HG03342 (cell line): Measurements from ENCODE around the gene PML.
A peak's percentile ranks its signal among the peaks of the same experiment; 100 is the strongest.
"Not testable (repeated sequence)": the region's sequence is repeated elsewhere in the genome, so short reads cannot be mapped to it uniquely, and the experiment has no call there.

Experiments
- ATAC-seq: cut with Tn5 transposase; IDR thresholded peaks from one replicate; pipeline ENCODE4 v1.9.1; 2021; ENCODE audit warnings: mild to moderate bottlenecking, moderate library complexity; ENCODE audit not compliant: unreplicated experiment

PML gene

DNA sequence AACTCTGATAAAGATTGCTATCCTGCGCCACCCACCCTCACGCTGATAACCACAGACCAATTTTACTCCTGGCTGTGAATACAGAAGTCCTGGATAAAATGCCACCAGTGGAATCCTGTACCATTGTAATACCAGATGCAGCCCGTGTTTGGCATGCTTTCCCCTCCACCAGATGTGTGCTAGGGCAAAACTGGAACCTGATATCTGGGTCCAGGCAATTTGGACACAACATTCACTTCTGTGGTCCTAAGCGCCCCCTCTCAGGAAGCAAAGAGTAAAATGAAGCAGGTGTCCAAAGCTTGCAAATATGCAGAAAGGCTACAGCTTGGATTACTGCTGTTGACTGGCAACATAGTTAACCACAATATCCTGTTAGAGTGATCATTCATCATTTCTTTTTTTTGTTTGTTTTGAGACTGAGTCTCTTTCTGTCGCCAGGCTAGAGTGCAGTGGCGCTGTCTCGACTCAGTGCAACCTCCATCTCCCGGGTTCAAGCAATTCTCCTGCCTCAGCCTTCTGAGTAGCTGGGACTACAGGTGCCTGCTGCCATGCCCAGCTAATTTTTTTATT, 35.4 kb upstream of the PML start:
- no peak for ATAC-seq

DNA sequence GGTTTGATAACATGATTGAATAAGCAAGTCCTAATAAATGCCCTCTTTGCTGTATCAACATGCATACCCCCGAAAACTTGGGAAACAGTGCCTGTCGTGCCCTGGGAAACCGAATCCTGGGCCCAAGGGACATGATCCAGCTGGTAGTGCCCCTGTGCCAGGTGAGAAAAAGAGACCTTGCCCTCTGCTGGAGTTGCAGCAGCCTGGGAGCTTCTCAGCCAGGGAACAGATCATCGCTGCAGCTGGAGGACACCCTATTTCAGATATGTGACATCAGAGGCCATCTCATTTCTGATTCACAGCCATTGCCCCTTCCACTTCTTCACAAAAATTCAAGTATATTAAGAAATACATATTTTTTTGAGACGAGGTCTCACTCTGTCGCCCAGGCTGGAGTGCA, 34.7 kb upstream of the PML start:
- ATAC-seq, result no peak

GRCh38 chr15:73960472-73961070, 33.9 kb upstream of the PML start:
- not testable (repeated sequence) for ATAC-seq

DNA sequence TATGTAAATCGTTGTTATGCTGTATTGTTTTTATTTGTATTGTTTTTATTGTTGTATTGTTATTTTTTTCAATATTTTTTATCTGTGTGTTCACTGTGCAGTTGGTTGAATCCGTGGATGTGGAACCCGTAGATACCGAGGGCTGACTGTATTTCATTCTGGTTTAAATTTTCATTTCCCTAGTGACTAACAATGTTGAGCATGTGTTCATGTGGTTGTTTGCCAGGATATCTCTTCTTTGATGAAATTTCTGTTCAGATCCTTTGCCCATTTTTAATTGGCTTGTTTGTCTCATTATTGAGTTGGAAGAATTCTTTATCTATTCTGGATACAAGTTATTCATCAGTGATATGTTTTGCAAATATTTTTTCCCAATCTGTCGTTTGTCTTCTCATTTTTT, 32.1 kb upstream of the PML start:
- no peak for ATAC-seq

DNA sequence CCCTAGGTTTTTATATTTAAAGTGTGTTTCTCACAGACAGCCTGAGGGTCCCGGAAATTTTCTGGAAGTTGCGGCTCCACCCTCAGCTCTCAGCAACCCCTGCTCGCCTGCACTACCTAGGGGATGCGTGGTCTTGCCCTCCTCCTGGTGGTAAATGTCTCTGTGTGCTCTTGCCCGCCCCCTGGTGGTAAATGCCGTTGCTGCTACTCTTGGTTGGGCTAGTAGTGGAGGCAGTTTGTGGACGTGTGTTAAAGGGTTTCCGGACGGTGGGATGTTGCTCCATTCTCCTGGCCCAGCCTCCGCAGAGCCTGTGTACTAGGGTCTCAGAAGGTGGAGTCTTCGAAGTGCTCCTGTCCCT, 29.8 kb upstream of the PML start:
- peak; percentile 71 for ATAC-seq

DNA sequence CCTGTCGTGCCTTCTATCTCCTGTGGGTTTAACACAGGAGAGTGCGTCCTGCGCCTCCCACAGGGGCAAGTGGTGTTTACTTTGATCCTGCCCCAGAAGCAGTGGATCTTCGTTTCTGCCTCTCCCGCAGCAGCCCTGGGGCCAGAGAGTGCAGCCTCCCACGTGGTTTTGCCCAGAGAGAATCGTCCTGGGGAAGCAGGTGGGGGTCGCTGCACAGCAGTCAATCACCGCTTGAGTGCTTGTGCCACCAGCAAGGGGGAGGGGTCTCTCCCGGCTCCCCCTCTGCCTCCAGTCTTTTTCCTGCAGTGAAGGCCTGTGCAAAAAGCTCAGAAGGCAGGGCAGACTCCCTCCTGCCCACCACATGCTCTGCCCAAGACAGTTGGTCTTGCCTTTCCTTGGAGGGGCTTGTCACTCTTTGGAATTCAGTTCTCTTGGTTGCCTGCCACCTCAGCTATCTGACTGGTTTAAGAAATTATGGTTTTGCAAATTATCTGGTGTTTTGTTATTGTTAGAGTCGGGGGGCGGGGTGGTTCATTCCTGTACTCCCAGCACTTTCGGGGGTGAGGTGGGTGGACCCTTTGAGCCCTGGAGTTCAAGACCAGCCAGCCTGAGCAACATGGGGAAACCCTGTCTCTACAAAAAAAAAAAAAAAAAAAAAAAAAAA, 29.3 kb upstream of the PML start:
- peak; percentile 20 for ATAC-seq

DNA sequence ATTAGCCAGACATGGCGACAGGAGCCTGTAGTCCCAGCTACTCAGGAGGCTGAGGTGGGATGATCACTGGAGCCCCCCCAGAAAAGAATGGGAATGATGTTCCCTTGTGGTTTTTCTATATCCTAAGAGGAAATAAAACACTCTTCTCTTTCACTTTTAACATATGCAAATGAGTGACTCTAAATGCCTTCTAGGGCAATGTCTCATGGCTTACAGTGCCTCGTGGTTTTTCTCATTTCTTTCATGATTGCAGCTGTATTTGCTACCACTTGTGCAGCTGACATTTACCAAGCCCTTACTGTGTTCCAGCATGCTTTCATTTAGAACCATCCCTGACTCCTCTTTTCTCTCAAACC, 28.8 kb upstream of the PML start:
- ATAC-seq, result peak; percentile 42

DNA sequence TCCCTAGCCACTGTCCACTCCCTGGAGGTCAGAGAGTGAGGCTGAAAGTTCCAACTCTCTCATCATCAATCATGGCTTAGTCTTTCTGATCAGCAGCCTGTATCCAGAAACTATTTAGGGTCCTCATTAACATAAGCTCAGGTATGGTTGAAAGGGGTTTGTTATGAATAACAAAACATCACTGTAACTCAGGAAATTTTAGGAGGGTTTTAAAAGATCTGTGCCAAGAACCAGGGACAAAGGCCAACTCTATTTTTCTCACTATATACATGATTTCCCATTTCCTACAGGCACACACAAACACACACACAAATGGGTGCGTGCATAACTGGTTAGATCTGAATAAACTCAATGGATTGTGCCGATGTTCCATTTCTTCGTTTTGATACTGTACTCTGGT, 26.1 kb upstream of the PML start:
- ATAC-seq, result no peak

DNA sequence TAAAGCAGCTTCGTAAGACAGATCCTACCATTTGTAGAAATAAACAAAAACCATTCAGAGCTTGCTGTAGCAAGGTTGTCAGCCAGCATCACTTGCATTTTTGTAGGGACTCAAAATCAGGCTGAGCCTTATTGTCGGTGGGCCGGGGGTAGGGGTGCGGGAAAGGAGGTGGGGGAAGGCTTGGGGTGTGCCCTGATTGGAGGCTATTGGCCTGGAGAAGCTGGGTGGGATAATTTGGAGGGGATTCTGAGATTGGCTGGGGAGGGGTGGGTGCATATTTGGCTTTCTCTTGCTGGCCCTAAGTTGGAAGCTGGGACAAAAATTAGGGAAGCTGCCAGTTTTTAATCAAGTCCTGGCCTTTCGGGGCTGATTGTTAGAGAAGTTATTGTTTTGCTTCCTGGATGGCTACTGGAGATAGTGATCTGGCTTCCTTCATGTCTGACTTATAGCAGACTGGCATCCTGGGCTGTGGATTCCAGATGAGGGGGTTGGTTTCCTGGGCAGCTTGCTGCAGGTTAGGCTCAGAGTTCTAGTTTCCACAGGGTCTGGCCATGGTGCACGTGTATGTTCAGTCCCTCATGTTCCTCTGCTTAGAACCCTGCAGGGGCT, 25.3 kb upstream of the PML start:
- no peak for ATAC-seq

DNA sequence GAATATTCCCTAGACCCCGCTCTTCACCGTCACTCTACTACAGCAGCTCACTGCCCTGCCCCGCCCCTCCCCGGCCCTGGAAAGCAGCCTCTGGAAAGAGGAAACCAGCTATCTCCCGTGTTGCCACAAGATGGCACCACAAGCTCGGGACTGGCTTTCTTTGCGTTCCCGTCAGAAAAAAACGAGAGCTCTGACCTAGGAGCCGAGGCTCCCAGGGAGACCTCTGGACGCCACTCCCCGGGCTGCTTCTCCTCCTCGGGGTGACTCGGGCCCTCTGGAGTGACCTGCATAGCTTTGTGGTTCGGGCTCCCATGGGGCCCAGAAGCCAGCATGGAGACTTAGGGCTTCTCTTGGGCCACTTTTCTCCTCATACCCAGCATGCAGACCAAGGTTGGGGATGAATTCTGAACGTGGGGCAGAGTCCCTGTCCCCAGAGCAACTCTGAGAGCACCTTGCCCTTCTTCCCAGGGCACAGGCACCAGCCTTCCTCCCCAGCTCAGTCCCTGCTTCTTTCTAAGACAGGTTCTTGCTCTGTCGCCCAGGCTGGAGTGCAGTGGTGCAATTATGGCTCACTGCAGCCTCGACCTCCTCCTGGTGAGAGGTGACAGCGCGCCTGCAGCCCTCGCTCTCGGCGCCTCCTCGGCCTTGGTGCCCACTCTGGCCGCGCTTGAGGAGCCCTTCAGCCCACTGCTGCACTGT, 21.4 kb upstream of the PML start:
- ATAC-seq, result no peak

DNA sequence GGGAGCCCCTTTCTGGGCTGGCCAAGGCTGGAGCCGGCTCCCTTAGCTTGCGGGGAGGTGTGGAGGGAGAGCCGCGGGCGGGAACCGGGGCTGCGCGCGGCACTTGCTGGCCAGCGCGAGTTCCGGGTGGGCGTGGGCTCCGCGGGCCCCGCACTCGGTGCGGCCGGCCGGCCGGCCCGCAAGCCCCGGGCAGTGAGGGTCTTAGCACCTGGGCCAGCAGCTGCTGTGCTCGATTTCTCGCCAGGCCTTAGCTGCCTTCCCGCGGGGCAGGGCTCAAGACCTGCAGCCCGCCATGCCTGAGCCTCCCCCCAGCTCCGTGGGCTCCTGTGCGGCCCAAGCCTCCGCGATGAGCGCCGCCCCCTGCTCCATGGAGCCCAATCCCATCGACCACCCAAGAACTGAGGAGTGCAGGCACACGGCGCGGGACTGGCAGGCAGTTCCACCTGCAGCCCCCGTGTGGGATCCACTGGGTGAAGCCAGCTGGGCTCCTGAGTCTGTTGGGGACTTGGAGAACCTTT, 20.8 kb upstream of the PML start:
- ATAC-seq, result not testable (repeated sequence)

DNA sequence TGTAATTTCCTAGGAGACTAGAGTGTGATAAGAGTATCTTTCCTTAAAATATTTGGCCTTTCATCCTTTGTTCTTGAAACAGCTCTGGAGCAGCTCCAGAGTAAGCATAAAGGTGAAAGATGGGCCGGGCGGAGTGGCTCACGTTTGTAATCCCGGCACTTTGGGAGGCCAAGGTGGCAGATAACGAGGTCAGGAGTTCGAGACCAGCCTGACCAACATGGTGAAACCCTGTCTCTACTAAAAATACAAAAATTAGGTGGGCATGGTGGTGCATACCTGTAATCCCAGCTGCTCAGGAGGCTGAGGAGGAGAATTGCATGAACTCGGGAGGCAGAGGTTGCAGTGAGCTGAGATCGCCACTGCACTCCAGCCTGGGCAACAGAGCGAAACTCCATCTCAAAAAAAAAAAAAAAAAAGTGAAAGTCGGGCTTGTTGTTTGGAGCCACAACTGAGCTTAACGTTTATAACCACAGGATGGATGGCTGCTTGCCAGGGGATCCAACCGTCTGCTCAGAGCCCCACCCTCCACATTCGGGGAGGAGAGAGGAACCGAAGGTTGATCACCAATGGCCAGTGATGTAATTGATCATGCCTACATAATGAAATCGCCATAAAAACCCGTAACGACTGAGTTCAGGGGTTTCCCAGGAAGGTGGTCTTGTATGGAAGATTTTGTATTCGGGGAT, 18.9 kb upstream of the PML start:
- not testable (repeated sequence) for ATAC-seq

- no peak for ATAC-seq
These were observed 15.6 kb upstream of the PML start for GRCh38 chr15:73978896-73979295.

GRCh38 chr15:73979636-73980035, 14.9 kb upstream of the PML start:
- ATAC-seq, result no peak

DNA sequence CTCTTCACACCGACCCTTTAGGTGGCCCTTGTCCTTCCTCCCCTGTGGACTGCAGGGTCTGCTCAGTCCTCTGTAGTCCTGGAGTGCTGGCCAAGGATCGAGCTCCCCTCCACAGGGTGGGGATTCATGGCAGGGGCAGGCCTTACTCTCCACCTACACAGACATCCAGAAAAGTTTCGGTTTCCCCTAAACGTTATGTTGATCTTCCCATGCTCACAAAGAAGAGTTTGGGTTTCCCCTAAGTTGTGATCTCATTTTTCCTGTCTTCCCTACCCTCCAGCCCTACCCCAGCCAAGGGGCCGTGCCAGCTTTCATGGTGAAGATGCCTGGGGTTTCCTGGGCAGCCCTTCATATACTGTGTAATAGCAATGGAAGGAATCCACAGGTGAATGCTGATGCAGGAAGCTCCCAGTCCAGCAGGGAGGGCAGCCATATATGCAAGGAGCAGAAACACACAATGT, 12.7 kb upstream of the PML start:
- ATAC-seq, result no peak

DNA sequence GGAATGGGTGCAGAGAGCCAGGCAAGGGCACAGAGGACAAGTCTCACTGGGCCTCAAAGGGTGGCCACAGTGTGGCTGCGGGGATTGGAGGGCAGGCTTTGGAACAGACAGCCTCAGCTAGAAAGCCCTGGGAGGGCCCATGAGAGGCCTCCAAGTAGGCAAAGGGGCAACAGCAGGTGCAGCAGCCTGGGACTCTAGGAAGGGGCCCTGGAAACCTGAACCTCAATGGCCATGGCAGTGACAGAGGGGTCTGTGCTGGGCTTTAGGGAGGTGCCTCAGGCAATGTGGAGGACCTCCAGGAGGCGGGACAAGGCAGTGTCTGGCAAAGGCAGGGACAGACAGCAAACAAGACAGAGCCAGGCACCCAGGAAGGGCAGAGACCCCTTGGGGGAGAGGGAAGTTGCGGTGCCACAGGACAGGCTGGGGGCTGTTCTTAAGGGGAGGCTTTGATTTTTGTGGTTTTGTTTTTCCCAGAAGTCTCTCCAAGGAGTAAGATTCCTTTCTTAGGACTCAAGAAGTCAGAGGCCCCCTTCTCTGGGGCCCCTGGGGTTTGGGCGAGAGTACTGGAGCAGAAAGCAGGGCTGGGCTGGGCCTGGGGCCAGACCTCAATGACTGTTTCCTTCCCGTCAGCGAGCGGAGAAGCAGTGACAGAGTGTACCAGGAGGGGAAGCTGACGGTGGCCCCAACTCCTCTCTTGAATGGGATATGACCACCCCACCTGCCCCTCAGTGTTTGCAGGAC, 12.1 kb upstream of the PML start:
- ATAC-seq, result no peak

- no peak for ATAC-seq
These were observed 11.2 kb upstream of the PML start for GRCh38 chr15:73983211-73983727.

DNA sequence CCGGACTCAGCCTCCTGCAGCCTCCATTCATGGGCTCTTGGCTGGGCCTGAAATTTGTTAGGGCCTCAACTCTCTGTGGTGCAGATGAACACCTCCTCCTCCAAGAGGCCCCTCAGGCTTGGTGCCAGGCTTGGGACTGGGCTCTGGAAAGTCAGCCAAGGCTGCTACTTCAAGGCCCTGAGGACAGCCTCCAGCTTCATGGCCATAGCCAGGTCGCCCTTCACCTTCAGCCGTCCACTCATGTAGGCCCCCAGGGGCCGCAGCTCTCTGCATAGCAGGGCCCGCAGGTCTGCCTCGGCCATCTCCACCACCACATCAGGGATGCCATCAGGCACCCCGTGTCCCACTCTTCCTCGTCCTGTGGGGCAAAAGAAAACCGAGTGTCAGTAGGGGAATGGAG, 10.7 kb upstream of the PML start:
- ATAC-seq, result no peak

- ATAC-seq, result no peak
These were observed 10.1 kb upstream of the PML start for GRCh38 chr15:73984208-73984979.
